Measurements from ENCODE around the gene MYO15B.
"Not testable (repeated sequence)": the region's sequence is repeated elsewhere in the genome, so short reads cannot be mapped to it uniquely, and the experiment has no call there.

Gene MYO15B

GRCh38 chr17:75589919-75590303, 2.3 kb downstream of the MYO15B start:
- TF ChIP-seq CTCF (IDR thresholded peaks at IDR 0.05; ENCODE audit: low read length, missing control alignments) = no peak
- DNase-seq (ENCODE audit: low read depth) = no peak
- H3K4me3 ChIP-seq (replicated peaks; ENCODE audit: low read depth, low read length) = no peak overlapping the region

- no peak for DNase-seq (ENCODE audit: low read depth)
- H3K4me3 ChIP-seq (replicated peaks; ENCODE audit: low read depth, low read length) = no peak overlapping the region
- no peak for TF ChIP-seq CTCF (IDR thresholded peaks at IDR 0.05; ENCODE audit: low read length, missing control alignments)
Observed at GRCh38 chr17:75590314-75590761, 2.7 kb downstream of the MYO15B start.

GRCh38 chr17:75590849-75591721, 3.5 kb downstream of the MYO15B start:
- no peak overlapping the region for H3K4me3 ChIP-seq (replicated peaks; ENCODE audit: low read depth, low read length)

GRCh38 chr17:75591722-75592302, 4.2 kb downstream of the MYO15B start:
- no peak overlapping the region for H3K4me3 ChIP-seq (replicated peaks; ENCODE audit: low read depth, low read length)
- no peak for TF ChIP-seq CTCF (IDR thresholded peaks at IDR 0.05; ENCODE audit: low read length, missing control alignments)
- no peak for DNase-seq (ENCODE audit: low read depth)

More at GRCh38 chr17:75590849-75591721, 3.5 kb downstream of the MYO15B start:
- no peak for DNase-seq (ENCODE audit: low read depth)
- no peak for TF ChIP-seq CTCF (IDR thresholded peaks at IDR 0.05; ENCODE audit: low read length, missing control alignments)

GRCh38 chr17:75592348-75593020, 4.9 kb downstream of the MYO15B start:
- DNase-seq (ENCODE audit: low read depth) = no peak
- TF ChIP-seq CTCF (IDR thresholded peaks at IDR 0.05; ENCODE audit: low read length, missing control alignments) = no peak
- no peak overlapping the region for H3K4me3 ChIP-seq (replicated peaks; ENCODE audit: low read depth, low read length)

- H3K4me3 ChIP-seq (replicated peaks; ENCODE audit: low read depth, low read length); DNase-seq (ENCODE audit: low read depth): not testable (repeated sequence)
Observed at GRCh38 chr17:75593430-75593829, 5.8 kb downstream of the MYO15B start.

Measured in fibroblast of pulmonary artery (primary cell).